B cell (primary cell): ENCODE measurements around the gene TCHHL1.

Source experiments
- CTCF ChIP-seq: fragments of 200-600 bp; IDR thresholded peaks from one replicate; pipeline ENCODE4 v1.8.0; 2022; ENCODE audit warnings: antibody characterized with exemption, mild to moderate bottlenecking
- EZH2 ChIP-seq: IDR thresholded peaks from 2 replicates; pipeline ENCODE4 v1.6.1; 2012; ENCODE audit warnings: borderline replicate concordance, low read depth, mild to moderate bottlenecking, moderate library complexity, low read length; ENCODE audit not compliant: insufficient read depth, poor library complexity, severe bottlenecking

DNA sequence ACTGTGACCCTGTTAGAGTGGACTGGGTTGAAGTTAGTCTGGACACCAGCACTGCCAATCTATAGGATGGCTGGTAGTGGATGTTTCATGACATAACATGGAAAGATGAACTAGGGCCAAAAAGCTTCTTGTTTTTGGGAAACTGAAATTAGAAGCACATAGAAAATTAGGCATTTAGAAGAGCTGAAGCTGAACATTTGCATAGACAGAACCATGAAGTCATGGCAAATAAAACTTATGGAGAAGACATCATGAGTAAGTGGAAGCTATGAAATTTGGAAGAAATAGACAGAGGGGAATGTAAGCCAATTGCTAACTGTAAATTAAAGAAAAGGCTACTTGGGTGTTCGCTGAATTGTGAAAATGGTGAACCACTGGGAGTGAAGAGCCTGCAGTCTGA lies 49.4 kb downstream of the TCHHL1 start:
- TF ChIP-seq EZH2 = no peak
- TF ChIP-seq CTCF = no peak
